Measurements from ENCODE around the gene NEBL.
"Not testable (repeated sequence)": the region's sequence is repeated elsewhere in the genome, so short reads cannot be mapped to it uniquely, and the experiment has no call there.

Gene NEBL, protein sequence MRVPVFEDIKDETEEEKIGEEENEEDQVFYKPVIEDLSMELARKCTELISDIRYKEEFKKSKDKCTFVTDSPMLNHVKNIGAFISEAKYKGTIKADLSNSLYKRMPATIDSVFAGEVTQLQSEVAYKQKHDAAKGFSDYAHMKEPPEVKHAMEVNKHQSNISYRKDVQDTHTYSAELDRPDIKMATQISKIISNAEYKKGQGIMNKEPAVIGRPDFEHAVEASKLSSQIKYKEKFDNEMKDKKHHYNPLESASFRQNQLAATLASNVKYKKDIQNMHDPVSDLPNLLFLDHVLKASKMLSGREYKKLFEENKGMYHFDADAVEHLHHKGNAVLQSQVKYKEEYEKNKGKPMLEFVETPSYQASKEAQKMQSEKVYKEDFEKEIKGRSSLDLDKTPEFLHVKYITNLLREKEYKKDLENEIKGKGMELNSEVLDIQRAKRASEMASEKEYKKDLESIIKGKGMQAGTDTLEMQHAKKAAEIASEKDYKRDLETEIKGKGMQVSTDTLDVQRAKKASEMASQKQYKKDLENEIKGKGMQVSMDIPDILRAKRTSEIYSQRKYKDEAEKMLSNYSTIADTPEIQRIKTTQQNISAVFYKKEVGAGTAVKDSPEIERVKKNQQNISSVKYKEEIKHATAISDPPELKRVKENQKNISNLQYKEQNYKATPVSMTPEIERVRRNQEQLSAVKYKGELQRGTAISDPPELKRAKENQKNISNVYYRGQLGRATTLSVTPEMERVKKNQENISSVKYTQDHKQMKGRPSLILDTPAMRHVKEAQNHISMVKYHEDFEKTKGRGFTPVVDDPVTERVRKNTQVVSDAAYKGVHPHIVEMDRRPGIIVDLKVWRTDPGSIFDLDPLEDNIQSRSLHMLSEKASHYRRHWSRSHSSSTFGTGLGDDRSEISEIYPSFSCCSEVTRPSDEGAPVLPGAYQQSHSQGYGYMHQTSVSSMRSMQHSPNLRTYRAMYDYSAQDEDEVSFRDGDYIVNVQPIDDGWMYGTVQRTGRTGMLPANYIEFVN

DNA sequence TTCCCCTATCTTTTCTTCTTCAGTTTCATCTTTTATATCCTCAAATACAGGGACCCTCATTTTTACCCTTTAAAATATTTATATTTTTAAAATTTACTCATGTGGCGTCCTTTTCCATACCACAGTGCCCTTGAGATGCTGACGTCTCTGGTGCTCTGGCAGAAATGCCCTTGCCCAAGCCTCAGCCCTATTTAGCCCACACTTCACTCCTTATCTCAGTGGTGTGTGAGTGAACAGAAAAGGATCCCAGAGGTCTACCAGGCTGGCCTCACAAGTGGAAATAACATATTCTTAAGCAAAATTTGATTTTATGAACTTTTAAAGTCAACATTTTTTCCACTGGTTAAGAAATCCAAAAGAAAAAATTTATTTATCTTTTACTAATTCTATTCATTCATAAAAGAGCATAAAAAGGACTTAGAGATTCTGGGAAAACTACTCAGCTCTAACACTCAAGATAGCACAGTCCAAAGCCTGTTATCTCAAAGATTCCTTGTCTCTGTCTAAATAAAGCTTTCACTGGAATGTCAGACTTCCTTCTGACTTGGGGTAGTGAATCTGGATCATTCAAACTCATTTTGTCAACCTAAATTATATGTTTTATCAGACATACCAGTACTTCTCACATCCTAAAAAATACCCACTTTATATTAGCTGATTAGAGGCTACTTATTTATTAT is at the start of gene NEBL:
Gene NEBL (minus strand): TSS at position 166 of the 680 bp plus-strand sequence. CDS start 106 bp downstream, at position 60.
- no peak for DNase-seq

GRCh38 chr10:20945546-20946332 is 48.6 kb upstream of the NEBL start:
- DNase-seq = no peak

GRCh38 chr10:20944789-20945502 is 47.8 kb upstream of the NEBL start:
- no peak for DNase-seq

GRCh38 chr10:20939414-20939813 is 42.3 kb upstream of the NEBL start:
- not testable (repeated sequence) for DNase-seq

GRCh38 chr10:20936396-20936795 is 39.3 kb upstream of the NEBL start:
- DNase-seq = no peak

DNA sequence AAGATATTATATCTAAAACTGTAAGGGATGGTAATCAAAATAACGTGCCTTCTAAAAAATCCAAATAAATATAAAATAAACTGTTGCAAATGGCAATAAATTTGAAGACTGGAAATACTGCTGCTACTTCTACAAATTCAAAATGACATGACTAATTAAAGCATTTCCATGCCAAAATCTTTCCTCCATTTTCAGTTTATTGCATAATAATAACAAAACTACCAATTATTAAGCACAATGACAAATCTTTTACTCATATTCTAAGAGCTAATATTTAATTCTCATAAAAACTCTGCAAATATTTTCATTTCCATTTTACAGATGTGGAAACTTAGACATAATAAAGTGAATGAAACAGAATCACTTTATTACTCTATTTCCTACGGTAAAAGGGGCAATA is 38.8 kb upstream of the NEBL start:
- DNase-seq = no peak

- no peak for DNase-seq
Observed at GRCh38 chr10:20935301-20935700, 38.2 kb upstream of the NEBL start.

DNA sequence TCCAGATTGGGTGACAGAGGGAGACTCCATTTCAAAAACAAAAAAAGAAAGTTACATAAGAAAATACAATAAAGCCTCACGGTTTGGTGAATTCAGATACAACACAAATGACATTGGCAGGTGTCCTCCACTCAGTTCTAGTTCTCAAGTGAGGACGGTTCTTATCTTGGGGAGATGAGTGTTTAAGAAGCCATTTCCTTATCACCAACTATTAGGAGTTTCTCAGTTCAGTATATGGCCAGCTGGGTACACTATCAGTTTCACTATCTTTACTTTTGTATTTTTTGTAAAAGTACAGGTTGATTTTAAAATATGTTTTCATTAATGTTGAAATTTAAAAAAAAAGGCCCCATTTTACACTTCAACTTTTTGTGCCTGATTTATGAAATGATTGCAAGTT is 36.6 kb upstream of the NEBL start:
- DNase-seq = no peak

GRCh38 chr10:20932606-20933126 is 35.6 kb upstream of the NEBL start:
- DNase-seq = no peak

DNA sequence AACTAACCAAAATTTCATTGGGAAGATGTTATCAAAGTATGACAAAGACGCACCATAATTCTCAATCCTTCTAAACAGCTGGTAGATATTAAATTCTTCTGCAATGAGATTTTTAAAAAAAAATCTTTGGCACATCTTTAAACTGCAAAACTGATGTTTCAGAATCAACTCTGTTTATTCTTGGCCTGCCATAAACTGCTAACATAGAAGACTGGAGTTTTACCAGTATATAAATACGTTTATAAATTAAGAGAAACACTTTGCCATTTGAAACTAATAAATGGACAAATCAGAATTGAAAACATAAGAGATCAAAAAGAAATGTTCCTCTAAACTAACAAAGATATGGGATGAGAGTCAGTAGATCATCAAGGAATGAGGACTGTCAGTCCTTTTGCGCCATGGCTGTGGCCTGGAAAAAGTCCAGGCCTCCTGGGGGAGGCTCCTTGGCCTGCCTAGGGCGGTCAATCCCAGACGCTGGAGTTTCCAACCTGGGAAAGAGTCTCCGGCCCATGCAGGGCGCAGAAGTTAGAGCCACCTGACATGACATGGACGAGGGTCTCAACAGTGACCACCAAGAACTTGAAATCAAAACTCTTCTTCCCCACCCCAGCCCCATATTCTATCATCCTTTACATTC is 34.2 kb upstream of the NEBL start:
- no peak for DNase-seq

- no peak for DNase-seq
Observed at GRCh38 chr10:20927456-20927855, 30.3 kb upstream of the NEBL start.

DNA sequence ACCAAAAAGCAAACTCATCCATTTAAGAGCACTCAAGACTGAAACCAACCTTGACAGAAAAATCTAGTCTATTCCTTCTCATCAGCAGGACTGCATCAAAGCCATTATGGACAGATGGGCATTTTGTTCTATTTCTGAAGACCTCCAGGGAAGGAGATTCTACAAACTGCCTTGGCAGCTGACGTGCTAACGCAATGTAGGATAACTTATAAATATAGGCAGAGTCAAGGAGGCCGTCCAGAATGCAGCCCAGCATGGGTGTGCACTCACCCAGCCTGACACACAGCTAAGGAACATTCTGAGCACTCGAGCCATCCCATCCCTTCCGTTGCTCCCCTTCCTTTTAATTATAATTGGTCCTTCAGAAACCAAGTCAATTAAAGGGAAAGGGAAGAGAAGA is 25.3 kb upstream of the NEBL start:
- DNase-seq = no peak

- DNase-seq = no peak
Observed at GRCh38 chr10:20922033-20922432, 24.9 kb upstream of the NEBL start.

DNA sequence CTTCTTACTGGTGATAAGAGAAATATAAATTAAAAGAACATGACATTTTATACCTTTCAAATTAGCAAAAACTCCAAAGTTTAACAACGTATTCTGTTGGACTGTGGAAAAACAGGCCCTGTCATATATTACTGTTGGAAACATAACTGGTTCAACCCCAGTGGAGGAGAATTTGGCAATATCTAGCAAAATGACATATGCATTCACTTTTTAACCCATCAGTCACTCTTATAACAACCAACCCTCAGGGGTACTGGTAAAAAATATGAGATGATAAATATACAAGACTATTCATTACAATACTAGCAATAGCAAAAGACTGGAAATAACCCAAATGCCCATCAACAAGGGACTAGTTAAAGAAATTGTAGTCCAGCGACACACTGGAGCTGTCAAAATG is 22.9 kb upstream of the NEBL start:
- DNase-seq = no peak

GRCh38 chr10:20919481-20919880 is 22.4 kb upstream of the NEBL start:
- DNase-seq = no peak

DNA sequence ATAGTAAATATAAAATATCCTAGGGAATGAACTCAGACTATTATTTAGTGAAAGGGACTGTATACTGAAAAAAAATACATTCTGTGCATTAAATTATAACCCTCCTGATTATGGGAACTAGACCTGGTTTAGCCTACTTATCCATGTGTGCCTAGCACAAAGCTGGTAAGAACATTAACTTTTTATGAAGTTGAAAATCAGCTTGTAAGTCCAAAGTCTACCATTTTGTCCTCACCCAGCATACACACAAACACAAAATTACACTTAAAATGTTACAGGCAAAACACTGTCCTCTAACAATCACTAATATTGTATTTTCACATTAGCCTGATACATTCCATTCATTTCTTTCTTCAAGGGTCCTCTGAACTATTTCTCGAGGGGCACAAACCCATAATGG is 19.9 kb upstream of the NEBL start:
- DNase-seq = no peak

DNA sequence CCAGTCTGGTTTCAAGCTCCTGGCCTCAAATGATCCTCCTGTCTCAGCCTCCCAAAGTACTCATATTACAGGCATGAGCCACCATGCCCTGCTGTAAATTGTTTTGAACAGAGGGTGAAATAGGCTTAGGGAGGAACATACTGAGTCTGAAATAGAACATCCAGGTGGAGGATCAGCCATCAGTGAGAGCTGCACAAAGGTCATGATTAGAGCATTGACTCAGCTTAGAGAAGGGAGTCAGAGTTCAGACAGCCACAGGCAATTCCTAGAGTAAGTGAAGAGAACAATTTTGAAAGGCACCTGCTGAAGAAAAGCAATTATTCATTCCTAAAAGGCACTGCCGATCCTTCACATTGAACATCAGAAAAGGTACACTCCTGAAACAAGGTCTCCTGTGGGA is 15.9 kb upstream of the NEBL start:
- no peak for DNase-seq

- DNase-seq = no peak
Observed at GRCh38 chr10:20911626-20912025, 14.5 kb upstream of the NEBL start.

GRCh38 chr10:20909801-20910200 is 12.7 kb upstream of the NEBL start:
- no peak for DNase-seq

DNA sequence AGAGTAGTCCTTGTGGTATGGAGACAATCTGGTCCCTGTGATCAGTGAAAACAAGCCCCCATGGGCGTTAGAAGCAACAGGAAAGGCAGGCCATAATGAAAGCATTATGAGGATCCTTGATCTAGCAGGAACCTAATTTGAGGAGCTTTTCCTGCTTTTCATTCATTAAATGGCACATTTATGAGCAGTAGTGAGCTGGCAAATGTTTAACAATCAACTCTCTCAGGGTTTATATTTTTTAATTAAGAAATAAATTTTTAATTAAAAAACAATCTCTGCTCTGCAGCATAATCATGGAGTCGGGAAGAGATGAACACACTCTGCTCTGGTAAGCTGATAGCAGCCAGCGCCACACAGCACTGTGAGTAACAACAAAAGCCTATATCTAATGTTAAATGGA is 11.3 kb upstream of the NEBL start:
- no peak for DNase-seq
